G401.6 (cell line): ENCODE measurements around the gene CORO1A.
"Not testable (repeated sequence)": the region's sequence is repeated elsewhere in the genome, so short reads cannot be mapped to it uniquely, and the experiment has no call there.

Experiments
- FAIRE-seq: peaks from 2 replicates; lab custom pipeline; 2012; peaks lifted over from hg19 to GRCh38; lab: Jason Lieb, UNC

CORO1A gene

GRCh38 chr16:30183233-30184095 lies at the start of gene CORO1A:
TSS of gene CORO1A (plus strand) at chr16:30183602. CDS start at chr16:30185210, 1,608 bp downstream.
- no peak for FAIRE-seq

- FAIRE-seq, result no peak
These were observed 46.3 kb upstream of the CORO1A start for GRCh38 chr16:30136971-30137605.

- no peak for FAIRE-seq
These were observed 45.5 kb upstream of the CORO1A start for GRCh38 chr16:30137897-30138296.

- FAIRE-seq, result no peak
These were observed 43.6 kb upstream of the CORO1A start for GRCh38 chr16:30139583-30140481.

GRCh38 chr16:30141750-30142149 lies 41.7 kb upstream of the CORO1A start:
- no peak for FAIRE-seq

- no peak for FAIRE-seq
These were observed 40.6 kb upstream of the CORO1A start for GRCh38 chr16:30142672-30143346.

GRCh38 chr16:30143347-30143702 lies 40.1 kb upstream of the CORO1A start:
- no peak for FAIRE-seq

GRCh38 chr16:30144017-30144416 lies 39.4 kb upstream of the CORO1A start:
- no peak for FAIRE-seq

GRCh38 chr16:30144917-30145316 lies 38.5 kb upstream of the CORO1A start:
- FAIRE-seq, result peak; percentile 97

GRCh38 chr16:30145657-30146056 lies 37.7 kb upstream of the CORO1A start:
- no peak for FAIRE-seq

- FAIRE-seq, result no peak
These were observed 35.4 kb upstream of the CORO1A start for GRCh38 chr16:30147843-30148510.

GRCh38 chr16:30149250-30149930 lies 34.0 kb upstream of the CORO1A start:
- FAIRE-seq, result no peak

GRCh38 chr16:30151091-30151490 lies 32.3 kb upstream of the CORO1A start:
- no peak for FAIRE-seq

- FAIRE-seq, result no peak
These were observed 30.9 kb upstream of the CORO1A start for GRCh38 chr16:30152517-30152916.

GRCh38 chr16:30155188-30155587 lies 28.2 kb upstream of the CORO1A start:
- FAIRE-seq, result no peak

GRCh38 chr16:30157214-30157613 lies 26.2 kb upstream of the CORO1A start:
- no peak for FAIRE-seq

- no peak for FAIRE-seq
These were observed 19.9 kb upstream of the CORO1A start for GRCh38 chr16:30163538-30163937.

GRCh38 chr16:30166202-30166902 lies 17.1 kb upstream of the CORO1A start:
- no peak for FAIRE-seq

- not testable (repeated sequence) for FAIRE-seq
These were observed 14.7 kb upstream of the CORO1A start for GRCh38 chr16:30168746-30169145.

- not testable (repeated sequence) for FAIRE-seq
These were observed 14.0 kb upstream of the CORO1A start for GRCh38 chr16:30169416-30169815.
